OCI-LY1 (cell line): ENCODE data around the gene P2RX2.

Source experiments
- H2AFZ ChIP-seq: fragments of 200-600 bp; sonication (generic), shearing (Covaris generic); 2 replicates; pipeline ENCODE4 v1.6.0; 2014; ENCODE audit warnings: antibody characterized with exemption, mild to moderate bottlenecking, low read length
- H3F3A ChIP-seq: fragments of 200-600 bp; sonication (generic), shearing (Covaris generic); 2 replicates; pipeline ENCODE4 v1.6.0; 2014; ENCODE audit warnings: mild to moderate bottlenecking, antibody characterized with exemption, low read length, moderate library complexity; ENCODE audit not compliant: insufficient read depth
- H3K27ac ChIP-seq: fragments of 200-600 bp; sonication (generic); 2 replicates; pipeline ENCODE4 v1.5.1; 2014; ENCODE audit warnings: low read length, mixed run types, mild to moderate bottlenecking, low read depth; ENCODE audit not compliant: poor library complexity, severe bottlenecking
- H3K27me3 ChIP-seq: fragments of 200-600 bp; sonication (generic); 2 replicates; pipeline ENCODE4 v1.6.0; 2014; ENCODE audit warnings: antibody characterized with exemption, mild to moderate bottlenecking, low read length, moderate library complexity; ENCODE audit not compliant: insufficient read depth
- H3K36me3 ChIP-seq: fragments of 200-600 bp; sonication (generic); 2 replicates; pipeline ENCODE4 v1.6.1; 2014; ENCODE audit warnings: mild to moderate bottlenecking, antibody characterized with exemption, low read length, moderate library complexity, mixed read lengths; ENCODE audit not compliant: insufficient read depth
- H3K4me1 ChIP-seq: fragments of 200-600 bp; sonication (generic); 2 replicates; pipeline ENCODE4 v1.5.1; 2014; ENCODE audit warnings: mild to moderate bottlenecking, low read length, moderate library complexity; ENCODE audit not compliant: insufficient read depth, severe bottlenecking
- H3K4me2 ChIP-seq: fragments of 200-600 bp; sonication (generic), shearing (Covaris generic); 2 replicates; pipeline ENCODE4 v1.6.1; 2014; ENCODE audit warnings: low read length
- H3K4me3 ChIP-seq: fragments of 200-600 bp; sonication (generic); 2 replicates; pipeline ENCODE4 v1.5.1; 2014; ENCODE audit warnings: low read length, low read depth, mild to moderate bottlenecking, mixed read lengths; ENCODE audit not compliant: poor library complexity, severe bottlenecking
- H3K79me2 ChIP-seq: fragments of 200-600 bp; shearing (Covaris generic); 2 replicates; pipeline ENCODE4 v1.6.1; 2016; ENCODE audit warnings: mixed run types, low read length, mixed read lengths; ENCODE audit not compliant: insufficient read depth
- H3K9ac ChIP-seq: fragments of 200-600 bp; sonication (generic), shearing (Covaris generic); 2 replicates; pipeline ENCODE4 v1.6.1; 2014; ENCODE audit warnings: mild to moderate bottlenecking, low read length, mixed read lengths
- H3K9me2 ChIP-seq: fragments of 200-600 bp; sonication (generic), shearing (Covaris generic); 2 replicates; pipeline ENCODE4 v1.6.1; 2014; ENCODE audit warnings: low read depth, mild to moderate bottlenecking, low read length, mixed read lengths
- H3K9me3 ChIP-seq: fragments of 200-600 bp; shearing (Covaris generic); 2 replicates; pipeline ENCODE4 v1.6.1; 2014; ENCODE audit warnings: low read length, mixed read lengths
- H4K20me1 ChIP-seq: fragments of 200-600 bp; sonication (generic), shearing (Covaris generic); 2 replicates; pipeline ENCODE4 v1.6.0; 2016; ENCODE audit warnings: mild to moderate bottlenecking, low read length; ENCODE audit not compliant: insufficient read depth
- EZH2 ChIP-seq: fragments of 200-600 bp; sonication (generic), shearing (Covaris generic); IDR thresholded peaks from 2 replicates; pipeline ENCODE4 v1.8.0; 2017; ENCODE audit warnings: borderline replicate concordance, mixed run types, mild to moderate bottlenecking, antibody characterized with exemption, low read length, moderate library complexity, mixed read lengths
- TF ChIP-seq, protein P1 (sequence below): fragments of 200-600 bp; sonication (generic), shearing (Covaris generic); IDR thresholded peaks from 2 replicates; pipeline ENCODE4 v1.5.1; 2017; ENCODE audit warnings: mild to moderate bottlenecking, antibody characterized with exemption, low read length, moderate library complexity, mixed read lengths

P2RX2 gene

DNA sequence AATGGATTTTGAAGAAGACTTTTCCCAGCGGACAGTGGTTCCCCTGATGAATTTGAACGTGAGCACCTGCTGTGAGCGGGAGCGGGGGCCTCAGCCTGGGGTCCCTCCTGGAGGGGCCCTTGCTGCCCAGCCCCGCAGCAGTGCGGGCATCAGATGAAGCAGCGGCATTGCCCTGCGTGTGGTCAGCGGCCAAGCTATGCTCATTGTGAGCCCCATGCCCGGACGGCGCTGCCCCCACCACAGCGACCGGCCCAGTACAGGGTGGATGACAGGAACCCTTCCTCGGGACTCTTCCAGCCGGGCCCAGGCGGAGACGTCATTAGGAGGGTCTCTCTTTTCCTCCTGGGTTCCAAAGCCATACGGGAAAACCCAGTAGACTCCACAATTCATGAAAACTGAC is 11.6 kb upstream of the P2RX2 start:
- H3K4me1 ChIP-seq = no peaks in the 10 kb centered on the region
- H4K20me1 ChIP-seq = no peaks in the 10 kb centered on the region
- H3F3A ChIP-seq = no peaks in the 10 kb centered on the region
- H3K9ac ChIP-seq = no peak overlapping the region
- H3K4me3 ChIP-seq = no peak overlapping the region
- no peak overlapping the region for H3K27ac ChIP-seq
- no peaks in the 10 kb centered on the region for H3K79me2 ChIP-seq
- H3K4me2 ChIP-seq = no peak overlapping the region
- no peaks in the 10 kb centered on the region; the same call in 1 of the 2 replicates for H3K36me3 ChIP-seq
- no peak for TF ChIP-seq EZH2
- TF ChIP-seq, protein P1, sequence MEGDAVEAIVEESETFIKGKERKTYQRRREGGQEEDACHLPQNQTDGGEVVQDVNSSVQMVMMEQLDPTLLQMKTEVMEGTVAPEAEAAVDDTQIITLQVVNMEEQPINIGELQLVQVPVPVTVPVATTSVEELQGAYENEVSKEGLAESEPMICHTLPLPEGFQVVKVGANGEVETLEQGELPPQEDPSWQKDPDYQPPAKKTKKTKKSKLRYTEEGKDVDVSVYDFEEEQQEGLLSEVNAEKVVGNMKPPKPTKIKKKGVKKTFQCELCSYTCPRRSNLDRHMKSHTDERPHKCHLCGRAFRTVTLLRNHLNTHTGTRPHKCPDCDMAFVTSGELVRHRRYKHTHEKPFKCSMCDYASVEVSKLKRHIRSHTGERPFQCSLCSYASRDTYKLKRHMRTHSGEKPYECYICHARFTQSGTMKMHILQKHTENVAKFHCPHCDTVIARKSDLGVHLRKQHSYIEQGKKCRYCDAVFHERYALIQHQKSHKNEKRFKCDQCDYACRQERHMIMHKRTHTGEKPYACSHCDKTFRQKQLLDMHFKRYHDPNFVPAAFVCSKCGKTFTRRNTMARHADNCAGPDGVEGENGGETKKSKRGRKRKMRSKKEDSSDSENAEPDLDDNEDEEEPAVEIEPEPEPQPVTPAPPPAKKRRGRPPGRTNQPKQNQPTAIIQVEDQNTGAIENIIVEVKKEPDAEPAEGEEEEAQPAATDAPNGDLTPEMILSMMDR = no peak
- 0 out of 2 replicates have a peak, but pooled peaks cover 2% of the 10 kb centered on the region for H3K9me3 ChIP-seq
- peaks cover 14% of the 10 kb centered on the region for H3K27me3 ChIP-seq
- no peaks in the 10 kb centered on the region for H3K9me2 ChIP-seq
- H2AFZ ChIP-seq = no peak overlapping the region

DNA sequence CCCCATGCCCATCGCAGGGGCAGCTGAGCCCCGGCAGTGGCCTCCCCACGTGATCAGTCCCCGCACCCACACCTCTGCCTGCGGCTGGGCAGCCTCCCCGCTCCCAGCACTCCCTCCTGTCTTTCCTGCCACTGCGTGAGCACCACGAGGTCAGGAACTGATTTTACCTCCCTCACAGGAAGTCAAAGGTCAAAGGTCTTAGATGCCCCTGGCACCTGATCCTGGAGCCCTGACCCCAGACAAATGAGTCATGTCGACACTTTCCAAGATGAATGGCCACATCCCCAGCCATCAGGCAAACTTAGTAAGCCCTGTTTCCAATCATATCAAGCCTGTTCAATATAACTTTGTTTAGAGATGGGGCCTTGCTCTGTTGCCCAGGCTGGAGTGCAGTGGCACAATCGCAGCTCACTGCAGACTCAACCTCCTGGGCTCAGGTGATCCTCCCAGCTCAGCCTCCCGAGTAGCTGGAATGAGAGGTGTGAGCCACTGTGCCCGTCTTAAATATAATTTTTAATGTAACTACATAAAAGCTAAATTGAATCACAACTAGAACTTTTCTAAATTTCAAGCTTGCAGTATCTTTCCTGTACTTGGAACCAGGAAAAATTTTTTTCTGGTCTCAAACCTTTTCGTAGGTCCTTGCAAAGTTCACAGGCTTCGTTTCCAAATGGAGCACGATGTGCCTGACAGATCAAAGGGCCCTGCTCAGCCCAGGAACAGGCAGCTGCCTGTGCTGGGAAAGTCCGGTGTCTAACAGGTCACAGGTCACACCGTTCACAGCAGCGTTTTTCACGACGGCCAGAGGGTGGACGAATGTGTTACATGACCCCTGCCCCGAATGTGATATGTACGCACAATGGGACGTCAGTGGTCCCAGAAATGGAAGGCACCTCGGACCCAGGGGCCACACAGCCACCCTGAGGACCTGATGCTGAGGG is 10.1 kb upstream of the P2RX2 start:
- H3K36me3 ChIP-seq = no peaks in the 10 kb centered on the region; the same call in 1 of the 2 replicates
- H4K20me1 ChIP-seq = no peaks in the 10 kb centered on the region
- no peaks in the 10 kb centered on the region for H3F3A ChIP-seq
- H3K79me2 ChIP-seq = no peaks in the 10 kb centered on the region
- H3K9me3 ChIP-seq = 0 out of 2 replicates have a peak, but pooled peaks cover 3% of the 10 kb centered on the region
- no peak overlapping the region for H3K27ac ChIP-seq
- no peaks in the 10 kb centered on the region for H3K4me1 ChIP-seq
- H3K9me2 ChIP-seq = no peaks in the 10 kb centered on the region
- H2AFZ ChIP-seq = no peak overlapping the region
- no peak overlapping the region for H3K4me3 ChIP-seq
- H3K4me2 ChIP-seq = no peak overlapping the region
- peaks cover 15% of the 10 kb centered on the region for H3K27me3 ChIP-seq
- TF ChIP-seq, protein P1 = no peak
- TF ChIP-seq EZH2 = no peak
- H3K9ac ChIP-seq = no peak overlapping the region

DNA sequence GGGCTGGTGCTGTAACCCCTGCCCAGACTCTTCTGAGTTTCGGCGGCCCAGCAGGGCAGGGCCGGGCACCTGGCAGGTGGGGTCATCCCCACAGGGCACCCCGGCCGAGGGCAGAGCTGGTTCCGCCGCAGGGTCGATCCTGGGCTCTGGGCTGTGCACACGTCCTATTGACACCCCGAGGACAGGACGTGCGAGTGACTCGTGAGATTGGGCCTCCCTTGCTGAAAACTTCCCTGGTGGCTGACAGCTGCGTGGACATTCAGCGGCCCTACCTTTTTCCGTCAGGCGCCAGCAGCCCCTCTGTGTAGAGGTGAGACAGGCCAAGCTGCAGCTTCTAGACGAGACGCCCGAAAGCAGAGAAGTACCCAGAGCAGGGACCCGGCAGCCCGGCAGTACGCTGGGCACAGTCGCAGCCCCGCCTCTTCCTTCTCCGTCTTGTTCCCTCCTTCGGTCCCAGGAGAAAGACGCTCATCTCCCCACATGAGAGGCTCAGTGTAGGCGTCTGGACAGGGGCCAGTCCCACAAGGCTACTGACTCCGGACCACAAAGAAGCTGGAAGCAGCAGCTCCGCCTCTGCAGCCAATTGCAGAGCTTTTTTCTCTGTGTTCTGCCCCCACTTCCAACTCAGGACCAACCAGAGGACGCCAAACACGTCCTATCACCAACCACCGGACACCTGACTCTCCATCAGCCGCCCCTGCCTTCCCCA is 8.4 kb upstream of the P2RX2 start, which contains the start of gene LRCOL1:
LRCOL1 (minus strand) TSS at position 532 of the 709 bp plus-strand sequence. CDS start 4,331 bp downstream, outside the sequence.
- TF ChIP-seq, protein P1 = no peak
- no peak for TF ChIP-seq EZH2
- Histone ChIP-seq H4K20me1 (no peaks in the 10 kb centered on the region), H3K9me2 (no peaks in the 10 kb centered on the region), H3K4me2 (no peak within 1 kb of the TSS), H3K79me2 (no peaks in the 10 kb centered on the region), H3K9me3 (0 out of 2 replicates have a peak, but pooled peaks cover 3% of the 10 kb centered on the region), H3F3A (no peaks in the 10 kb centered on the region), H3K9ac (no peak within 1 kb of the TSS), H3K4me1 (no peaks in the 10 kb centered on the region), H3K4me3 (no peak within 1 kb of the TSS), H2AFZ (no peak within 1 kb of the TSS), H3K27ac (no peak within 1 kb of the TSS), H3K36me3 (no peaks in the 10 kb centered on the region; the same call in 1 of the 2 replicates), H3K27me3 (peaks cover 15% of the 10 kb centered on the region; the same call in 1 of the 2 replicates)
